HG03342 (cell line): ENCODE data around the gene ATRAID.

Source experiments
- ATAC-seq: cut with Tn5 transposase; IDR thresholded peaks from one replicate; pipeline ENCODE4 v1.9.1; 2021; ENCODE audit warnings: mild to moderate bottlenecking, moderate library complexity; ENCODE audit not compliant: unreplicated experiment

The ATRAID gene

GRCh38 chr2:27218614-27219013 is 6.8 kb downstream of the ATRAID start:
- ATAC-seq, result no peak

- ATAC-seq, result no peak
Measured at GRCh38 chr2:27219091-27219490, 7.2 kb downstream of the ATRAID start.

GRCh38 chr2:27220091-27220490 is 8.2 kb downstream of the ATRAID start:
- no peak for ATAC-seq

- ATAC-seq, result no peak
Measured at GRCh38 chr2:27221166-27221565, 9.3 kb downstream of the ATRAID start.

GRCh38 chr2:27222407-27222806 is 10.6 kb downstream of the ATRAID start:
- ATAC-seq, result no peak

GRCh38 chr2:27223416-27223815 is 11.6 kb downstream of the ATRAID start:
- ATAC-seq, result no peak

- ATAC-seq, result no peak
Measured at GRCh38 chr2:27225526-27225925, 13.7 kb downstream of the ATRAID start.

- no peak for ATAC-seq
Measured at GRCh38 chr2:27227501-27227900, 15.7 kb downstream of the ATRAID start.

- ATAC-seq, result no peak
Measured at GRCh38 chr2:27231921-27232320, 20.1 kb downstream of the ATRAID start.

- no peak for ATAC-seq
Measured at GRCh38 chr2:27233341-27233740, 21.5 kb downstream of the ATRAID start.

GRCh38 chr2:27236136-27236535 is 24.3 kb downstream of the ATRAID start:
- no peak for ATAC-seq

- ATAC-seq, result no peak
Measured at GRCh38 chr2:27236626-27237025, 24.8 kb downstream of the ATRAID start.

GRCh38 chr2:27237341-27237945 is 25.6 kb downstream of the ATRAID start:
- ATAC-seq, result no peak

GRCh38 chr2:27238976-27239375 is 27.1 kb downstream of the ATRAID start:
- ATAC-seq, result no peak

- no peak for ATAC-seq
Measured at GRCh38 chr2:27240406-27240805, 28.6 kb downstream of the ATRAID start.

- no peak for ATAC-seq
Measured at GRCh38 chr2:27241761-27242613, 30.1 kb downstream of the ATRAID start.

- no peak for ATAC-seq
Measured at GRCh38 chr2:27242614-27242951, 30.7 kb downstream of the ATRAID start.

- ATAC-seq, result no peak
Measured at GRCh38 chr2:27243391-27244130, 31.7 kb downstream of the ATRAID start.

- no peak for ATAC-seq
Measured at GRCh38 chr2:27245116-27245515, 33.3 kb downstream of the ATRAID start.

GRCh38 chr2:27245626-27246025 is 33.8 kb downstream of the ATRAID start:
- no peak for ATAC-seq

GRCh38 chr2:27247893-27248292 is 36.1 kb downstream of the ATRAID start:
- ATAC-seq, result no peak
